ENCODE measurements around the gene UQCC2.

Gene UQCC2

DNA sequence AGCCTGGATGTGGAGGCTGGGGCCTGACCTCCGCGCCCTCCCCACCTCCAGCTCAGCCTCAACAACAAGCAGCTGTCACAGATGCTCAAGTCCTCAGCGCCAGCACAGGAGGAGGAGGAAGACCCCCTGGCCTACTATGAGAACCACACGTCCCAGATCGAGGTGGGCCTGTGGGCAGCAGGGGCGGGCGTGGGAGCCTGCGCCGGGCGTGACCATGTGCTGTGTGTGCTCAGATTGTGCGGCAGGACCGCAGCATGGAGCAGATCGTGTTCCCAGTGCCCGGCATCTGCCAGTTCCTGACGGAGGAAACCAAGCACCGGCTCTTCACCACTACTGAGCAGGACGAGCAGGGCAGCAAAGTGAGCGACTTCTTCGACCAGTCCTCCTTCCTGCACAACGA is 23.5 kb downstream of the UQCC2 start:
- no peaks in the 10 kb centered on the region for H3K27me3 Mint-ChIP-seq
- H3K4me1 Mint-ChIP-seq (ENCODE audit: low read depth) = peaks cover 27% of the 10 kb centered on the region
- H3K36me3 Mint-ChIP-seq (ENCODE audit: low read depth) = peaks cover 55% of the 10 kb centered on the region
- H3K9me3 Mint-ChIP-seq = no peaks in the 10 kb centered on the region
- no peak overlapping the region for H3K27ac Mint-ChIP-seq
- no peak overlapping the region for H3K4me3 Mint-ChIP-seq

DNA sequence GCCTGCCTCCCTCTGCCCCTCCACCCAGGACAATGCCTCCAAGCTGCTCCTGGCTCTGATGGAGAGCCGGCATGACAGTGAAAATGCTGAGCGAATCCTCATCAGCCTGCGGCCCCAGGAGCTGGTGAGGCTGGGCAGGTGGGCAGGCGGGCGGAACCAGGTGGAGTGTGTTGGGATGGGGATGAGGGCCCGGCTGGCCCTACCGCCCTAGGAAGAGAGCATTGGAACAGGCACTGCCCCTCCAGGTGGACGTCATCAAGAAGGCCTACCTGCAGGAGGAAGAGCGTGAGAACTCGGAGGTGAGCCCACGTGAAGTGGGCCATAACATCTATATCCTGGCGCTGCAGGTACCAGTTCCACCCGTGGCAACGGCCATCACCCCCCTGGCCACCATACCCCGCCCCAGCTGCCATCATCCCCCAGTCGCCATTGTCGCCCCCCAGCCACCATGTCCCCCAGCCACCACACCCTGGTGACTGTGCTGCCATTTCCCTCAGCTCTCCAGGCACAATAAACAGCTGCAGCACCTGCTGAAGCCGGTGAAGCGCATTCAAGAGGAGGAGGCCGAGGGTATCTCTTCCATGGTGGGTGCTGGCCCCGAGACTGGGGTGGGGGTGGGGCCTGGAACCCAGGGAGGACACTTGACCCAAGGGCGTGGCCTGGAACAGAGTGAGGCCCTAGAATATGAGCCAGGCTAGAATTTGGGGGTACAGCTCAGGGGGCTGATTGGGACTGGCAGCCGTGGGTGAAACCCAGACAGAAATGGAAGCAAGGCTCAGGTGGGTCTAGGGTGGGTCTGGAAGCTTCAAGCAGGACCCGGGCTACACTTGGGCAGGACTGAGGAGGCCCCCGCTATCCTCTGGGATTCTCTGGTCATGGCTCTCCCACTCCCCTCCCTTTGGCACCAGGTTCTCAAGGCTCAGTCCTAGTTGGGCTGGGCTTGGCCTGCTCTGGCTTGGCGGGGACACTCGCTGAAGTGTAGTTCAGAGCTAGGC is 24.2 kb downstream of the UQCC2 start:
- Mint-ChIP-seq H3K4me1 (ENCODE audit: low read depth) (peaks cover 25% of the 10 kb centered on the region), H3K36me3 (ENCODE audit: low read depth) (peaks cover 48% of the 10 kb centered on the region), H3K27ac (no peak overlapping the region)

DNA sequence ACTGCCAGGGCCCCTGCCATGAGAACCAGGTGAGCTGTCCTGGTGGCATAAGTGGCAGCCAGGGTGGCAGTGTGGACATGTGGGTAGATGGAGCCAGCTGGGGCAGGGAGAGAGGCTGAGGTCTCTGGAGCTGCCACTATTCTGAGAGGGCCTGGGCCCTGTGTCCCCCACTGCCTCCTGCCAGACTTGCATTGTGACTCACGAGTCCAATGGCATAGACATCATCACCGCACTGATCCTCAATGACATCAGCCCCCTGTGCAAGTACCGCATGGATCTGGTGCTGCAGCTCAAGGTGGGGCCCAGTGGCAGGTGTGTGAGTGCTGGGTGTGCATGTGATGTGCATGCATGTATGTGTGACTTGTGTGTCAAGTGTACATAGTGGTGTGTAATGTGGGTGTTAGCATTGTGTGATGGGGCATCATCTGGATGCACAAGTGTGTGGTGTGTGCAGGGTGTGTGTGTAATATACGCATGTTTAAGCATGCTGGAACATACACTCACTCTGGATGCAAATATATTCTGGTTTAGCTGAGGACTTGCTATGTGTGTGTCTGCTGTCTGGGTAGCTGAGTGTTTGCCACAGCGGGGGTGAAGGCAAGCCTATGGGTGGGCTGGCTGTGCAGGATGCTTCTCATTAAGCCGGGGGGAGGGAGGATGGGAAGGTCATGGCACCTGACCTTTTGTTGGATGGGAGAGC is 25.1 kb downstream of the UQCC2 start:
- H3K36me3 Mint-ChIP-seq (ENCODE audit: low read depth) = peaks cover 42% of the 10 kb centered on the region
- H3K27me3 Mint-ChIP-seq = no peaks in the 10 kb centered on the region
- peaks cover 16% of the 10 kb centered on the region for H3K4me1 Mint-ChIP-seq (ENCODE audit: low read depth)
- H3K9me3 Mint-ChIP-seq = no peaks in the 10 kb centered on the region
- no peak overlapping the region for H3K27ac Mint-ChIP-seq
- H3K4me3 Mint-ChIP-seq = no peak overlapping the region

More for the DNA sequence above, 24.2 kb downstream of the UQCC2 start:
- H3K9me3 Mint-ChIP-seq = no peaks in the 10 kb centered on the region
- no peak overlapping the region for H3K4me3 Mint-ChIP-seq
- H3K27me3 Mint-ChIP-seq = no peaks in the 10 kb centered on the region

GRCh38 chr6:33685411-33686224 is 25.9 kb downstream of the UQCC2 start:
- Mint-ChIP-seq H3K4me3 (no peak overlapping the region), H3K27ac (peak overlapping the region; percentile 58), H3K36me3 (ENCODE audit: low read depth) (peaks cover 43% of the 10 kb centered on the region), H3K4me1 (ENCODE audit: low read depth) (peaks cover 14% of the 10 kb centered on the region), H3K9me3 (no peaks in the 10 kb centered on the region), H3K27me3 (no peaks in the 10 kb centered on the region)

- H3K4me1 Mint-ChIP-seq (ENCODE audit: low read depth) = peaks cover 14% of the 10 kb centered on the region
- H3K27me3 Mint-ChIP-seq = no peaks in the 10 kb centered on the region
- peaks cover 46% of the 10 kb centered on the region for H3K36me3 Mint-ChIP-seq (ENCODE audit: low read depth)
- H3K27ac Mint-ChIP-seq = no peak overlapping the region
- H3K4me3 Mint-ChIP-seq = no peak overlapping the region
- no peaks in the 10 kb centered on the region for H3K9me3 Mint-ChIP-seq
Observed at GRCh38 chr6:33684983-33685382, 26.5 kb downstream of the UQCC2 start.

- Mint-ChIP-seq H3K27ac (no peak overlapping the region), H3K36me3 (ENCODE audit: low read depth) (peaks cover 45% of the 10 kb centered on the region), H3K4me3 (no peak overlapping the region), H3K9me3 (no peaks in the 10 kb centered on the region), H3K4me1 (ENCODE audit: low read depth) (peaks cover 14% of the 10 kb centered on the region), H3K27me3 (no peaks in the 10 kb centered on the region)
Observed at GRCh38 chr6:33684428-33684896, 27.0 kb downstream of the UQCC2 start.

GRCh38 chr6:33683576-33684427 is 27.7 kb downstream of the UQCC2 start:
- Mint-ChIP-seq H3K27me3 (no peaks in the 10 kb centered on the region), H3K36me3 (ENCODE audit: low read depth) (peaks cover 44% of the 10 kb centered on the region), H3K4me1 (ENCODE audit: low read depth) (peaks cover 14% of the 10 kb centered on the region), H3K4me3 (no peak overlapping the region), H3K9me3 (no peaks in the 10 kb centered on the region), H3K27ac (peak overlapping the region; percentile 68)

GRCh38 chr6:33683051-33683571 is 28.4 kb downstream of the UQCC2 start:
- Mint-ChIP-seq H3K9me3 (no peaks in the 10 kb centered on the region), H3K4me1 (ENCODE audit: low read depth) (peaks cover 14% of the 10 kb centered on the region), H3K4me3 (no peak overlapping the region), H3K36me3 (ENCODE audit: low read depth) (peaks cover 48% of the 10 kb centered on the region), H3K27ac (peak overlapping the region; percentile 68), H3K27me3 (no peaks in the 10 kb centered on the region)

DNA sequence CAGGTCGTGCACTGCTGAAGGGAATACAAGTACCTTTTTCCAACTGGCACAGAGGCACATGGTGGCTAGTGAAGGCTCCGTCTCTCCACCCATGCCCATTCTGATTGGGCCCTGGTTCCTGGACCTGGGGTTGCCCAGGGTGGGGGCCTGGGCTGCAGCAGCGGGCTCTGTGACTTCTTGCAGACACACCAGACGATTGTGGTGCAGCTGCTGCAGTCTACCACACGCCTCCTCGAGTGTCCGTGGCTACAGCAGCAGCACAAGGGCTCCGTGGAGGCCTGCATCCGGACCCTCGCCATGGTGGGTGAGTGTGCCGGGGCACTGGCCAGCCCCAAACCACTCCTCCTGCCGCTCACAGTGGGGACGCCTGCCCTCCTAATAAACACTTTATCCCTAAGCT is 29.2 kb downstream of the UQCC2 start:
- Mint-ChIP-seq H3K27me3 (no peaks in the 10 kb centered on the region), H3K4me1 (ENCODE audit: low read depth) (peaks cover 14% of the 10 kb centered on the region), H3K4me3 (no peak overlapping the region), H3K27ac (peak overlapping the region; percentile 13), H3K9me3 (no peaks in the 10 kb centered on the region), H3K36me3 (ENCODE audit: low read depth) (peaks cover 55% of the 10 kb centered on the region)

- no peak overlapping the region for H3K27ac Mint-ChIP-seq
- H3K27me3 Mint-ChIP-seq = no peaks in the 10 kb centered on the region
- peaks cover 14% of the 10 kb centered on the region for H3K4me1 Mint-ChIP-seq (ENCODE audit: low read depth)
- H3K36me3 Mint-ChIP-seq (ENCODE audit: low read depth) = peaks cover 57% of the 10 kb centered on the region
- H3K4me3 Mint-ChIP-seq = no peak overlapping the region
- no peaks in the 10 kb centered on the region for H3K9me3 Mint-ChIP-seq
Observed at GRCh38 chr6:33679761-33680160, 31.7 kb downstream of the UQCC2 start.

DNA sequence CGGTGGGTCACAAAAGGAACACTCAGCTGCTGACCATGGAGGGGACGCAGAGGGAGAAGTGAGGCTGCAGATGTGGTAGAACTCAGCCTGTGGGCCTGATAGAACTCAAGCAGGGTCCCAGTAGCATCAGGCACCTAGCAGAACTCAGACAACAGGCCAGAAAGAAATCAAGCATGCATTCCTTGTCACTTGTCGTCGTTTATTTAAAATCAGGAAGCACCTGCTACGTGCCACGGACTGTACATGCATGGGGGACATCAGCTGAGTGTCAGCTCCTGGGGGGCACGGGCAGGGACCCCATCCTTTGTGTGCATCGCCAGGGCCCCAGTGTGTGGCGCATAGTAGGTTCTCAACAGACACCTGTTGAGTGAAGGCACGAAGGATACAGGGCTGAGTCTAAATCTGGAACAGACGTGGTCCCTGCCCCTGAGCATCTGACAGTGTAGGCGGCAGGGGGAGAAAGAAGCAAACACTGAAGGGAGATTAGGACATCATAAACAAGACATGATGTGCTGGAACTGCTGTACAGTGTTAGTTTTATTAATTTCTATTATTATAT is 32.5 kb downstream of the UQCC2 start:
- H3K27ac Mint-ChIP-seq = no peak overlapping the region
- peaks cover 63% of the 10 kb centered on the region for H3K36me3 Mint-ChIP-seq (ENCODE audit: low read depth)
- H3K4me1 Mint-ChIP-seq (ENCODE audit: low read depth) = peaks cover 14% of the 10 kb centered on the region
- H3K27me3 Mint-ChIP-seq = no peaks in the 10 kb centered on the region
- H3K9me3 Mint-ChIP-seq = no peaks in the 10 kb centered on the region
- no peak overlapping the region for H3K4me3 Mint-ChIP-seq

- Mint-ChIP-seq H3K4me1 (ENCODE audit: low read depth) (peaks cover 9% of the 10 kb centered on the region), H3K9me3 (no peaks in the 10 kb centered on the region), H3K27me3 (no peaks in the 10 kb centered on the region), H3K27ac (peak overlapping the region; percentile 69), H3K36me3 (ENCODE audit: low read depth) (peaks cover 61% of the 10 kb centered on the region), H3K4me3 (no peak overlapping the region)
Observed at GRCh38 chr6:33678233-33678931, 33.1 kb downstream of the UQCC2 start.

DNA sequence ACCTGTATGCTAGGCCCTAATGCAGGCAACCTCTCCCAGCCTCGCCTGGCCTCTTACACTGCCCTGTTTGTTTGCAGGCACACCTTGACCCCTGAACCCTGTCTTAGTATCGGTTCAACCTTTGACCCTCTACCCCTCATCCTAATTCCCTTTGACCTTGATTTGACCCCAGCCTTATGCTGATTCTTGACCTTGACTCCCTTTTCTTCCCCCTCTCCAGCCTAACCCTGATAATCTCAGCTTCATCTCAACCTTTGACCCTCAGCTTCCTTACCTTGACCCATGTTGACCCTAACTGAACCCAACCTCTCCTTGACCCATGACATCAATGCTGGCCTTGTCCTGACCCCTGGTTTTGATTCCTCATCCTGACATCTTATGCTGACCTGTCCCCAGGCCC is 33.8 kb downstream of the UQCC2 start:
- Mint-ChIP-seq H3K36me3 (ENCODE audit: low read depth) (peaks cover 57% of the 10 kb centered on the region), H3K9me3 (no peaks in the 10 kb centered on the region), H3K4me3 (no peak overlapping the region), H3K27ac (peak overlapping the region; percentile 69), H3K27me3 (no peaks in the 10 kb centered on the region), H3K4me1 (ENCODE audit: low read depth) (peaks cover 2% of the 10 kb centered on the region)

Data from stimulated activated naive CD8-positive, alpha-beta T cell treated with anti-CD3 and anti-CD28 coated beads, Interleukin-15, Interleukin-2, amounts not matched to agents 100 ng/mL and 50 ng/mL, for 24 hours (primary cell).